GM18909 (cell line): ENCODE results near the gene SPATA20.

Experiments
- ATAC-seq: cut with Tn5 transposase; IDR thresholded peaks from one replicate; pipeline ENCODE4 v1.9.1; 2021; ENCODE audit warnings: mild to moderate bottlenecking; ENCODE audit not compliant: unreplicated experiment, poor library complexity

Gene SPATA20

GRCh38 chr17:50556803-50557202 lies 9.8 kb downstream of the SPATA20 start:
- ATAC-seq, result no peak

GRCh38 chr17:50557630-50558029 lies 10.7 kb downstream of the SPATA20 start:
- ATAC-seq, result no peak

DNA sequence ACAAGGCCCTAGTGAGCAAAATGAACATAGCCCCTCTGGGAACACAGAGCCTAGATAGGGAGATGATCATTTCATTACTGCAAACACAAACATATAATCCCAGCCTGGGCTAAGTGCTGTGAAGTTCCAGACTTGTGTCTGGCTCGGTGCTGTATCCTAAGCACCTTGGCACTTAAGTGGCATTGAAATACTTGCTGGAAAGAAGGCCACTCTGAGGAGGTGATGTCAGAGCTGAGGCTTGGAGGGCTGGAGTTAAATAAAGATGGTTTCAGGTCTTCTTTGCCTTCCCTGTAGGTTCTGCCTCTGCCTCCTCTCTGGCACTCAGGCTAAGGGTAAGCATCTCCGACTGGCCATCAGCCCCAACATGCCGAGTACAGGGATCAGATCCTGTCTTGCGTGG lies 11.1 kb downstream of the SPATA20 start:
- ATAC-seq, result no peak

DNA sequence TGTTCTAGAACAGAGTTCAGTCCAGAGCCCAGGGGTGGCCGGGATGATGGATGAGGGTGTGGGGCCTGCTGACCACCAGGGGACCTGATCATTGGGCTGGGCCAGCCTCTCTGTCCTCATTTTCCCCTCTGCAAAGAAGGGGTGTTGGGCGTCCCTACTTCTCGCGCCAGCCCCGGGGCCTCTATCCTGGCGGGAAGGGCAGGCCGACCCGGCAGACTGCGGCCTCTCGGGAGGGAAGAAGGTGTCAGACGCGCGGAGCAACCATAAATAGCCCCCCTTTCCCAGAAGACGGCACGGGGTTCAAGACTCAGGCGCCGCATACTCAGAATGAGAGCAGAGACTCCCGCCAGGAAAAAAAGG lies 11.6 kb downstream of the SPATA20 start:
- ATAC-seq, result no peak

DNA sequence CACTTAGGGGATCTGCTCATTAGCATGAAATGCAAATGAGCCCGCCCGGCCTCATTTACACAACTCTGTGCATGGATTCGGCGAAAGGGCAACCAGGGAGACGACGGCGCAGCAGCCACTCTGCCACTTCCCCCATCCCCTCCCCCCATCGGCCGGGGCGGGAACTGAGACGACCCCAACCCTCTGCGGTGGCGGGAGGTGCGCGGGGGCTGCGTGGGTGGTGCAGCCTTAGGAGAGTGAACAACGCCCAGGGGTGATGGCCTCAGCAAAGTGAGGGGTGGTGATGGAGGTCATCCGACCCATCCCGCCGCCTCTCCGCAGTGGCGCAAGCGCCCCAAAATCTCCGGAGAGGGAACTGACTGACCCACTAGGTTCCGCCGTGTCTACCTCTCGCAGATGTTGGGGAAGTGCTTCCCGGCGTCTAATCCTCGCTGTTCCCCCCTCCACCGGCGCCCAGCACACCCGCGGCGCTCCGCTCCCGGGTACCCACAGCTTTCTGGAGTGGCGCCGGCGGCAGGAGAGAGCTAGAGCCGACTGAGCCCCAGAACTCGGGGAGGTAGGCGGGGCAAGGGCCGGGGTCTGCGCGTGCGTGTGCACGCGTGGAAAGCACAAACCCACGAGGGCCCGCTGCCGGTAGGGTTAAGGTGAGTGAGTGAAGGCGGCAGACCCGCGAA lies 12.1 kb downstream of the SPATA20 start:
- no peak for ATAC-seq

- ATAC-seq, result no peak
These were observed 12.8 kb downstream of the SPATA20 start for GRCh38 chr17:50559674-50560184.

- ATAC-seq, result peak; percentile 94
These were observed 13.3 kb downstream of the SPATA20 start, which contains the start of gene CACNA1G for GRCh38 chr17:50560185-50560824. CACNA1G (plus strand) TSS chr17:50560715; CDS start chr17:50561460, 745 bp downstream.

GRCh38 chr17:50560931-50561745 lies 14.2 kb downstream of the SPATA20 start:
- no peak for ATAC-seq

DNA sequence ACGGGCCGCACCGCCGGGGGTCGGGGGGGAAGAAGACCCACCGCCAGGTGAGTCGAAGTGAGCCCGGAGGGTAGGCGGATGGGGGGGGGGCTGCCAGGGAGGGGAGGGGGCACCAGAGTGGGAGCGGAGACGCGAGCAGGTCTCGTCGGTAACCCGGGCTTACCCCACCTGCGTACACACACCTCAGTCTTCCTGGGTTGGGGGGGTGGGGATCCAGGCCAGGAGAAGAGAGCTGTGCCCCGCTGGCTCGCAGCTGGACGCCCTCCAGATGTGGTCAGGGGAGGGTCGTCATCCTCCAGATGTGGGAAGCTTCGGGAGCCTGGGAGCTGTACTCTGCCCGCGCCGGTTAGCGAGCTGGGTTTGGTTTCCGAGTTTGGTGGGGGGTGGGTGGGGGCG lies 14.8 kb downstream of the SPATA20 start:
- no peak for ATAC-seq

DNA sequence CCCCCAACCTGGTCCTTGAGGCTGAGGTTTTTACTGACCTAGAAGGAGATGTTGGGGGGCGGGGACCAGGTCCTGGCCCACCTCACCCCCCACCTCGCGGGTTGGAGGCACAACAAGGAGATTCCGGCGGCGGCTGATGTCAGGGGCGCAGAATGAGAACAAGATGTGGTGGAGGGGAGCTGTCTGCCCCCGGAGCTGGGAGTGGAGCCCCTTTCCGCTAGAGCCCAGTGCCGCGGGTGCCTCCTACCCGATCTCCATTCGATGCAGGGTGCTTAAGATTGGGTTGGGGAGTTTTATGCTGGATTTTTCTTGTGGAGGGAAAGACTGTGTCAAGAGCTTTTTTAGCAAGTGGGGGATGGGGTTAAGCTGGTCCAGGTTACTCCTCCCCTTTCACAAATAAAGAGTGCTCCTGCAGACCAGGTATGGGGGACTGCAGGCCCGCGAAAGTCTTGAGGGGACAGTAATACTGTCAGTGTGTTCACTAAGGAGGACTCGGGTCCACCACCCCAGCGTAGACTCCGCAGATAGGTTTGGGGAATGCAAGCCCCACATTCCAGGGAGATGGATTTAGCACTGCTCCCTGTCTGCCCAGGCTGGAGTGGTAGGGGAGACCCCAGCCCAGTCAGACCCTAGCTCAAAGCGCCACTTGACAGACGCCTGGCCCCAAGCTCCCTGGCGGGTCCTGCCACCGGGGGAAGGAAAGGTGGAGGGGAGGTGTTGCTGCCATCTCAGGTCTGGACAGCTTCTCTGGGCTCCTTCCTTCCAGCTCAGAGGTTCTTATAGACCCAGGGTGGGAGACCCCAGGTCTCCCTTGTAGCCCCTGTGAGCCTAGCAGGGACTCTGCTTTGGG lies 15.5 kb downstream of the SPATA20 start:
- no peak for ATAC-seq

DNA sequence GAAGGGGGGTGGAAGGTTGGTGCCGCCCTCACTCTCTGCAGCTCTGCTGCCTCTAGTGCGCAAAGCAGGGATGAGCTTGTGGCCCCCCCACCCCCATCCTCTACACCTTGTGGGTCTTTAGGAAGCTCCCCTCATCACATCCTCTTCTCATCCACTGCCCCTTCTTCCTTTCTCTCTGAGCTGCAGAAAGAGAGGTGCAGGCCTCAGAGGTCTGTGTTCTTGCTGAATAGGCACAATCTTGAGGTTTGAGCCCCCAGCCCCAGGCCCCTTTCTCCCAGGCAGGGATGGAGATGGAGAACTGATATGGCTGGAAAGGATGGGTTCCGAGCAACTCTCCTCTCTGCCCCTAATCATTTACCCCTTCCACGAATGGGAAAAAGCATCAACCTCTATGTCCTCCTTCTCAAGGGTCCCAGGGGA lies 16.1 kb downstream of the SPATA20 start:
- no peak for ATAC-seq

- ATAC-seq, result no peak
These were observed 17.9 kb downstream of the SPATA20 start for GRCh38 chr17:50564916-50565315.

- ATAC-seq, result no peak
These were observed 18.7 kb downstream of the SPATA20 start for GRCh38 chr17:50565402-50566350.

- ATAC-seq, result no peak
These were observed 19.9 kb downstream of the SPATA20 start for GRCh38 chr17:50566886-50567285.

DNA sequence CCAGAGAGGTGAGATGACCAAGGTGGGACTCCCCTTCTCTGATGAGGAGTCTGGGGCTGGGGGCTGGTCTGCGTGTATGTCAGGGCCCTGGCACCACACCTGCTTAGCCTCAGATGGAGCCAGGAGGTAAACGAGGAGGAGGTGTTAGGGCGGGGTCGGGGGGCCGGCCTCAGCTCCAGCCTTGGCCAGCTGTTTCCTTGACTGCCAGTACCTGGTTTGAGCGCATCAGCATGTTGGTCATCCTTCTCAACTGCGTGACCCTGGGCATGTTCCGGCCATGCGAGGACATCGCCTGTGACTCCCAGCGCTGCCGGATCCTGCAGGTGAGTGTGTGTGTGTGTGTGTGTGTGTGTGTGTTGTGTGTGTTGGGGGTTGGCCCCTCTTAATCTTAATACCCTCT lies 21.7 kb downstream of the SPATA20 start:
- no peak for ATAC-seq

DNA sequence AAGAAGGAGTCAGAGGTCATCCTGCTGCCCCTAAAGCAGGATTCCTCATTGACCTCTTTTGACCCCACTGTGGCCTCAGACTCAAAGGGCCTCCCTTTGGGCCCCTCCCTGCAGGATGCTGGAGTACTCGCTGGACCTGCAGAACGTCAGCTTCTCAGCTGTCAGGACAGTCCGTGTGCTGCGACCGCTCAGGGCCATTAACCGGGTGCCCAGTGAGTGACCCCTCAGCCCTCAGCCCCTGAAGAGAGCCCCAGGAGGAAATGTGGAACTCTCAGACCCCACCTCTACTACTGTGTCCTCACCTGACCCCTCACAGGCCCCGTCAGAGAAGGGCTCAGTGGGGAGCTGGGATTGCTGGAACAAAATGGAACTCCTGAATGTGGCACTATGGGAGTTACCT lies 22.6 kb downstream of the SPATA20 start:
- ATAC-seq, result no peak

GRCh38 chr17:50570032-50570431 lies 23.1 kb downstream of the SPATA20 start:
- no peak for ATAC-seq

DNA sequence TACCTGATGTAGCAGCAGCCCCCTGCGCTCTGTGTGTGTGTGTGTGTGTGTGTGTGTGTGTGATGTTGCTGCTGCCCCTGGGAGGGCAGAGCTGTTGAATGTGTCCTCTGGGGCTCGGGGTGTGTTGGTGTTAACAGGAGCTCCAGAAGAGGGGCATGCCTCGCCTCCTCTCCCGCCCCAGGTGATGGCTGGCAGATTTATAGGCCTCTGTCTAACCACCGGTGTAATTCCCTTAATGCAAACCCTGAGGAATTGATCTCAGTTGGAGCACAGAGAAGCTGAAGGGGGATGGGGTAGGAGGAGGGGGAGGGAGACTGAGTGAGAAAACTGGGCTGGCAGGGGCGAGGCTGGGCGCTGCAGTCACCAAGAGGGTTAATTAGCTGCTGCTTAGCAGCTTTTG lies 23.6 kb downstream of the SPATA20 start:
- ATAC-seq, result no peak

- no peak for ATAC-seq
These were observed 24.7 kb downstream of the SPATA20 start for GRCh38 chr17:50571681-50572080.
